Neural crest cell (in vitro differentiated cells): ENCODE data around the gene HK3. TPM values are rescaled to one million over a fixed set of nuclear protein-coding genes. Genes with fewer than 3 reads are reported as not detected.

Source experiments
- DNase-seq: peaks from one replicate; pipeline ENCODE4 v3.0.0; 2021; ENCODE audit warnings: low read depth, mixed read lengths, low spot score
- H3K27ac Mint-ChIP-seq: one replicate; pipeline ENCODE4 v1.8.0; 2021; ENCODE audit warnings: mild to moderate bottlenecking, mixed read lengths; ENCODE audit not compliant: unreplicated experiment
- H3K27me3 Mint-ChIP-seq: 2 replicates; pipeline ENCODE4 v1.8.0; 2021; ENCODE audit warnings: low read depth, mild to moderate bottlenecking, mixed read lengths
- H3K36me3 Mint-ChIP-seq: 2 replicates; pipeline ENCODE4 v1.8.0; 2021; ENCODE audit warnings: low read depth, mild to moderate bottlenecking, mixed read lengths
- H3K4me1 Mint-ChIP-seq: 2 replicates; pipeline ENCODE4 v1.8.0; 2021; ENCODE audit warnings: mixed read lengths
- H3K4me3 Mint-ChIP-seq: one replicate; pipeline ENCODE4 v1.8.0; 2021; ENCODE audit warnings: mild to moderate bottlenecking, mixed read lengths
- H3K9me3 Mint-ChIP-seq: 2 replicates; pipeline ENCODE4 v1.8.0; 2021; ENCODE audit warnings: mixed read lengths
- total RNA-seq: library from RNA; stranded (reverse); gene quantifications from 2 replicates; pipeline ENCODE4 v1.2.1, GENCODE V29; 2021
- TF ChIP-seq, protein P1 (sequence below): fragments of 200-600 bp; sonication (generic); conservative IDR thresholded peaks from 2 replicates; pipeline ENCODE4 v1.5.0; 2021; ENCODE audit warnings: antibody characterized with exemption, mild to moderate bottlenecking

The HK3 gene
- total RNA-seq, 1 donor from 2014 or later = not detected

DNA sequence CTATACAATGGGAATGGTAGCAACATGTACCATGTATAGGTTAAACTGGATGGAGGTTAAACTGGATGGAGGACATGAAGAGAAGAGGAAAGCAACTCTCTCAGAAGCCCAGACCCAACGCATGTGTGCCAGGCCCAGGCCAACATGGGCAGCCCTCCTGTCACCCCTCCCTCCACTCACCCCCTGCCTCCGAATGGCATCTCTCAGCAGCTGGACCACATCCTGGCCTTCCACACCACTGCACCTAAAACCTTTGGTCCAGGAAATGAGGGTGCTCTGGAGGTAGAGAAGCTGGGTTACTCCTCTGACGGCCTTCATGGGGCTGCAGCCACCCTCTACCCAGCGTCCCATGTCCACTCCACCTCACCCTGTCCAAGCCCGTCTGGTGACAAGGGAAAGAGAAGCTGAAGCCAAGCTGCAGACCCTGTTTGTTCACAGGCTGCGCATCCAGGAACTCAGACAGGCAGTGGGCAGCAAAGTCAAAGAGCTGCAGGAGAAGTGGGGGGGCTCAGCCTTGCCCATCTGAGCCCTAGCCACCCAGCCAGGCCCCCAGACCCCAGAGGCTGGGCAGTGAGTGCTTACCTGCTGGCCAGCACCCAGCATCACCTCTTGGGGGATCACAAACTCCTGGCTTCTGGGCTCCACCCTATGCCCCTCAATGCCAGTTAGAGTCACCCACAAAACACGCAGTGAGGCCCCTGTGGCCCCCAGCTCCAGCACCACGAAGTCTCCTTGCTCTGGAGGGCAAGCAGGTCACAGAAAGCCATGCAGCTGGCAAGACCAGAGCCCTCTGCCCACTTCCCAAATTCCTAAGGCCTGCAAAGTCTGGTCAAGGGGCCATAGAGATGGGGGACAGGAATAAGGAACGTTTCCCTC, 8.5 kb downstream of the HK3 start:
- DNase-seq = no peak
- Mint-ChIP-seq H3K36me3 (no peaks in the 10 kb centered on the region), H3K27me3 (peaks cover 4% of the 10 kb centered on the region), H3K4me3 (no peak overlapping the region), H3K27ac (no peak overlapping the region), H3K4me1 (no peaks in the 10 kb centered on the region), H3K9me3 (no peaks in the 10 kb centered on the region)
- TF ChIP-seq, protein P1, sequence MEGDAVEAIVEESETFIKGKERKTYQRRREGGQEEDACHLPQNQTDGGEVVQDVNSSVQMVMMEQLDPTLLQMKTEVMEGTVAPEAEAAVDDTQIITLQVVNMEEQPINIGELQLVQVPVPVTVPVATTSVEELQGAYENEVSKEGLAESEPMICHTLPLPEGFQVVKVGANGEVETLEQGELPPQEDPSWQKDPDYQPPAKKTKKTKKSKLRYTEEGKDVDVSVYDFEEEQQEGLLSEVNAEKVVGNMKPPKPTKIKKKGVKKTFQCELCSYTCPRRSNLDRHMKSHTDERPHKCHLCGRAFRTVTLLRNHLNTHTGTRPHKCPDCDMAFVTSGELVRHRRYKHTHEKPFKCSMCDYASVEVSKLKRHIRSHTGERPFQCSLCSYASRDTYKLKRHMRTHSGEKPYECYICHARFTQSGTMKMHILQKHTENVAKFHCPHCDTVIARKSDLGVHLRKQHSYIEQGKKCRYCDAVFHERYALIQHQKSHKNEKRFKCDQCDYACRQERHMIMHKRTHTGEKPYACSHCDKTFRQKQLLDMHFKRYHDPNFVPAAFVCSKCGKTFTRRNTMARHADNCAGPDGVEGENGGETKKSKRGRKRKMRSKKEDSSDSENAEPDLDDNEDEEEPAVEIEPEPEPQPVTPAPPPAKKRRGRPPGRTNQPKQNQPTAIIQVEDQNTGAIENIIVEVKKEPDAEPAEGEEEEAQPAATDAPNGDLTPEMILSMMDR = no peak

DNA sequence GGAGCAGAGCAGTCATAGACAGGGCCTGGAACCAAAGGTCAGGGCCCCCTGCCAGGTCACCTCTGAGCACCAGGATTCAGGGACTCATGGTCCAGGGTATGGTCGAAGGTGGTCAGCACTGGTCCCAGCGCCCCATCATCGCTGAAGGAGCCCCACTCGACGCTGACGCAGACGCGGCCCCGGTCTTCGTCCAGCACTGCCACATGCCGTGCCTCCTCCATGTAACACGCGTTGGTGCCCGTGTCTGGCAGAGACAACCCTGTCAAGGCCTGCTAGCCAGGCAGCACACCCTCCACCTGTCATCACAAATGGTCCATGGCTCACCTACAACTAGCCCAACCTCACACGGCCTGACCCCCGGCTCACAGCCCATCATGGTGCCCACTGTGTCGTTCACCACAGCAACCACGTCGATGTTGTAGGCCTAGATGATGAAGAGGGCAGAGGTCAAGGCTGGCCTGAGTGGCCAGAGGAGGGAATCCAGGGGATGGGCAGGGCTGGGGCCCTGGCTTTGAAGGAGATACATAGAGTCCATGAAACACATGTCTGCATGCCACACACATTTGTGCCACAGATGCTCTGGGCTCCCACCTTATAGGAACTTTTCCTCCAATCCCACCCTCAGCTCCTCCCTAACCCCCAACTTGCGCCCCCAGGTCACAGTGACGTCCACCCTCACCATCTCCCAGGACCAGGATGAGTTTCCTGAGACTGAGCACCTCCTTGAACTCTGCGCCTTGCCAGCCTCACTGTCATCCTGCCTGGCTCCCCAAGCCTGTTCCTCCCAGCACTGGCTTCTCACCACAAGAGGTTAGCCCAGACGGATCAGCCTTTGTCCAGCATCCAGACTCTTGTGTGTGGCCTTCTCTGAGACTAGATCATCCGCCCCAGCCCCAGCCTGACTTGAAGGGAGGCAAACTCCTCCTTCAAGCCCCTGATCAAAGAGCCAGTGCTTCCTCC, 9.5 kb downstream of the HK3 start:
- no peaks in the 10 kb centered on the region for H3K36me3 Mint-ChIP-seq
- peaks cover 8% of the 10 kb centered on the region for H3K27me3 Mint-ChIP-seq

DNA sequence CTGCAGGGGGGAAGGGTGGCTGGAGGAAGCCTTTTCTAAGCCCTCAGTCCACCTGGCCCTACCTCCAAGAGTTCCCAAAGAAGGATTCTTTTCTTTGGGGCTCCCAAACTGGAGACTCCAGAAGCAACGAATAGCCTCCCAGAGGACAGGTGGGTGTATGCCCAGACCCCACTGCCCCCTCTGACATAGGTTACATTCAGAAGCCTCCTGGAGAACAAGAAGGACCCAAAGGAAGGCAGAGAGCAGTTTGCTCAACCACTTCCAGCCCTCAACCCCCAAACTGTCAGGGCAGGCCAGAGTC, 10.3 kb downstream of the HK3 start:
- DNase-seq = no peak
- H3K4me3 Mint-ChIP-seq = no peak overlapping the region
- no peaks in the 10 kb centered on the region for H3K36me3 Mint-ChIP-seq
- TF ChIP-seq, protein P1 = no peak
- H3K27me3 Mint-ChIP-seq = peaks cover 13% of the 10 kb centered on the region
- no peak overlapping the region for H3K27ac Mint-ChIP-seq
- H3K9me3 Mint-ChIP-seq = no peaks in the 10 kb centered on the region
- peaks cover 9% of the 10 kb centered on the region for H3K4me1 Mint-ChIP-seq

More for the DNA sequence above, 9.5 kb downstream of the HK3 start:
- H3K4me1 Mint-ChIP-seq = peaks cover under 1% of the 10 kb centered on the region
- H3K27ac Mint-ChIP-seq = peak overlapping the region; percentile 94
- no peak overlapping the region for H3K4me3 Mint-ChIP-seq
- no peaks in the 10 kb centered on the region for H3K9me3 Mint-ChIP-seq
- TF ChIP-seq, protein P1 = no peak
- DNase-seq = no peak

DNA sequence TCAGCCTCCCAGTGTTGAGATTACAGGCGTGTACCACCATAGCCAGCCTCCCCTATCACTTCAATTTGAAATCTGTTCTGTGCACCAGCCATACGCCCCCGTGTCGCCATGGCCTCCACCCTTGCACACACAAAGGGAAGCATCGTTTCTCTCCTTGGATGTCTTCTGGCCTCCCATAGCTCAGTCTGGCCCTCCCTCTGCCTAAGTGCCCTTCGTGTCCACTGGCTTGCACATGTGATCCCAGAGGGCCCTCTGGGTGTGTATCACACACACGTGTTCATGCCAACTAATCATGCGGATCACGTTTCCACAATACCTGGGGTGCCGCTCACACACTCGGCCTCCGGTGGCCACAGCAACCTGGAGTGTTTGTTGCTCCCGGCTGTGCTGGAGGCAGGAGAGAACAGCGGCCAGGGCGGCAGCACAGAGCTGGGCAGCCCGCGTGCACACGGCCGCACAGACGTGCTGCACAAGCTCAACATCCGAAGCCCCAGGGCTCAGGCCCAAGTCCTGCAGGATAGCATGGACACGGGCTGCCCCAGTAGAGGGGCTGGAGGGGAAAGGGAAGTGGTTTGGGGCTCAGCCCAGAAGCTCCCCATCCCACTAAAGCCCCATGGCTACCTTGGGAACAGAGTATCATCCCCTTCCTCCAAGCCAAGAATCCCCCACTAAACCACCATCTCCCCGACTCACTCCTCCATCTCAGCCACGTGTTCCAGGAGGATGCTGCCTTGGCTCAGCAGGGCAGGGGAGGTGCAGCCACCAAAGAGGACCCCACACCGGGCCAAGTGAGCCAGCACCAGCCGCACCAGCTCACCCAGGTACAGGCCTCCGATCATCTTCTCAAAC, 10.9 kb downstream of the HK3 start:
- H3K36me3 Mint-ChIP-seq = no peaks in the 10 kb centered on the region

More for the DNA sequence above, 10.9 kb downstream of the HK3 start:
- TF ChIP-seq, protein P1 = no peak
- Mint-ChIP-seq H3K27me3 (peaks cover 13% of the 10 kb centered on the region), H3K4me3 (no peak overlapping the region), H3K27ac (no peak overlapping the region), H3K9me3 (no peaks in the 10 kb centered on the region), H3K4me1 (peaks cover 14% of the 10 kb centered on the region)
- no peak for DNase-seq
